HG02840 (cell line): ENCODE measurements around the gene ACTL6A.

Experiments
- ATAC-seq: cut with Tn5 transposase; IDR thresholded peaks from one replicate; pipeline ENCODE4 v1.9.1; 2021; ENCODE audit warnings: mild to moderate bottlenecking, moderate library complexity, moderate number of reproducible peaks; ENCODE audit not compliant: unreplicated experiment, low FRiP score

Gene ACTL6A

GRCh38 chr3:179589143-179589542, 26.4 kb downstream of the ACTL6A start:
- peak; percentile 62 for ATAC-seq

- ATAC-seq = no peak
Observed at GRCh38 chr3:179590669-179591068, 27.9 kb downstream of the ACTL6A start.

DNA sequence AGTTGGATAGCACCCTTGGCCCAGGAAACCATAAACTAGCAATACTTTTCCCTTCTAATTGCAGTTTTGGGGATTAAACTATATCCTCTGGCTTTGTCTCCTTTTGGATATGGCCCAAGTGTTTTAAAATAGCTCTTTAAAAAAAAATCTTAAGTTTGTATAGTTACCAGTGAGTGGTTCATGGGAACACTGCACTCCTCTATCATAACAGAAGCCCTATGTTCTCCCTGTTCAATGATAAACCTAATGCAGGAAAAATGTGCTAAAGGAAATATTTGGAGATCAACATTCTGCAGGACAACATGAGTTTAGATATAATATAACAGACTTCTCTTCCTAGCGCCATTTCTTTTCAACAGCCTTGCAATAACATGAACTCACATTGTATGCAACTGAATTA, 28.6 kb downstream of the ACTL6A start:
- no peak for ATAC-seq

- ATAC-seq = no peak
Observed at GRCh38 chr3:179599531-179599930, 36.8 kb downstream of the ACTL6A start.

GRCh38 chr3:179603321-179603720, 40.6 kb downstream of the ACTL6A start:
- ATAC-seq = no peak

DNA sequence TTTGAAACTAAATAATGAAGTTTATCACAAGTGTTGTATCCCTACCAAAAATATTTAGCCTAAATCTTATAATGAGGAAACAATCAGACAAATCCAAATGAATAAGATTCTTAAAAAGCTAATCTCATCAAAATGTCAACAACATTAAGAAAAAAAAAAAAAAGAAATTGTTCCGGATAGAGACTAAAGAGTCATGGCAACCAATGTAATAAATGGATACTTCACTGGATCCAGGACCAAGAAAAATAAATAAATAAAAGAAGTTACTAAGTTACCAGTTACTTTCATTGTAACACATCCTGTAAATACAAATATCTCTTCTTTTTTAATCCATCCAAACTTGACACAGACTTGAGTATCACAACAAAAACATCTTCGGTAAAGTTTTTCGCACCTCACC, 41.1 kb downstream of the ACTL6A start:
- ATAC-seq = no peak

DNA sequence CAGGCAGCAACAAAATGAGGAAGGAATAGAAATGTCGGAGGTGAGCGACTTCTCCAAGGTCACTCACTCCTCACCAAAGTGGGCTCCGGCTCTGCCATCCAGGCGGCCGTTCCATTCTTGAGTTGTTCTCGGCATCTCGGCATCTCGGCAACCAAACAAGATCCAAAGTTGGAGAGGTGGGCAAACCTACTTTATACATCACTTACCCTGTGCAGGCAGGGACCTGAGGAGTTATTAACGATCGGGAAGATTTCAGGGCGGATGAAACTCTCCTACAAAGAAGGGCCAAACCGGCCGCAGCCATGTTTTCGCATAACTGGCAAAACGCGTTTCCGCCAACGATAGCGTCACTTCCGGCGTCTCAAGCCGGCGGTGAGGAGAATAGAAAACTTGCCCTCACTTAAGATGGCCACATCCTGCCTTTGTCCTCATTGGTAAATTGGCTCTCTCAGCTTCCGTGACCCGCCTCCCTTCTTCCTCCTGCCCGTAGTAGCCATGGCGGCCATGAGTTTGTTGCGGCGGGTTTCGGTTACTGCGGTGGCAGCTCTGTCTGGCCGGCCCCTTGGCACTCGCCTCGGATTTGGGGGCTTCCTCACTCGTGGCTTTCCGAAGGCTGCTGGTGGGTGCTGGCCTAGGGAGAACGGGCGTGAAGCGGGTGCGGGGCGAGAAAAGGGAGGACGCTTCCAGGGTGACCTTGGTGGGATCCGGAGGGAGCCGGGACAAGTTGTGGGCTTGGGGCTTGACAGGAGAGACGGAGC, 41.8 kb downstream of the ACTL6A start, which contains the start of the genes MRPL47 and NDUFB5:
TSS of gene MRPL47 (minus strand) at position 318 of the 758 bp plus-strand sequence. CDS start at position 304, 14 bp downstream.
TSS of gene NDUFB5 (plus strand) at position 474 of the 758 bp plus-strand sequence. CDS start at position 496, 22 bp downstream.
- peak; percentile 97 for ATAC-seq

- no peak for ATAC-seq
Observed at GRCh38 chr3:179606534-179607085, 43.9 kb downstream of the ACTL6A start.

DNA sequence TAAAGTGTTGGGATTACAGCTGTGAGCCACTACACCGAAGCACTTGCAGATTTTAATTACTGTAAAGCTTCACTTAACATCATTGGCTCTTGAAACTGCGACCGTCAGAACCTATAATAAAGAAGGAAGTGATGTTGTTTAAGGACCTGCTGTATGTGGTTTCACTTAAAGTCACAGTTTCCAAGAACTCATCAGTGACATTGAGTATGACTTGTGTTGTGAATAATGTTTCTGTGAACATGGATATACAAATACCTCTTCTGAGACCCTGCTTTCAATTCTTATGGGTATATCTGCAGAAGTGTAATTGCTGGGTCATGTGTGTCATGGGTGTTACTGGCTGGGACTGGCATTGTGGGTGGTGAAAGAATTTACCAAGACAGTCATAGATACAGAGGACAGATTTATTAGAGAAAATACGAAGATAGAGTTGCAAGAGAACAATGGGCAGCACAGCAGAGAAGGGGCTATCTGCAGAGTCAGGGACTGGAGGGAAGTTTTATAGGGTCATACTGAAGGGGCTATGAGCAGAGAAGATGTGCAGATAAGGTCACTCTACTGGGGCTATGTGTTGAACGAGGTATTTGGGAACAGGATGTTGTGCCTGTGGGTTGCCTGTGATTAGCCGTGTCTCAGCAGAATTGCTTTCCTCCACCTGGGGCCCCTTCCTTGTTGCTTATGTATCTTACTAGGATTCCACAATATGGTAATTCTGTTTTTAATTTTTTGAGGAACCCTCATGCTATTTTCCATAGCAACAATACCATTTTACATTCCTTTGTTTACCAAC, 46.4 kb downstream of the ACTL6A start:
- no peak for ATAC-seq

DNA sequence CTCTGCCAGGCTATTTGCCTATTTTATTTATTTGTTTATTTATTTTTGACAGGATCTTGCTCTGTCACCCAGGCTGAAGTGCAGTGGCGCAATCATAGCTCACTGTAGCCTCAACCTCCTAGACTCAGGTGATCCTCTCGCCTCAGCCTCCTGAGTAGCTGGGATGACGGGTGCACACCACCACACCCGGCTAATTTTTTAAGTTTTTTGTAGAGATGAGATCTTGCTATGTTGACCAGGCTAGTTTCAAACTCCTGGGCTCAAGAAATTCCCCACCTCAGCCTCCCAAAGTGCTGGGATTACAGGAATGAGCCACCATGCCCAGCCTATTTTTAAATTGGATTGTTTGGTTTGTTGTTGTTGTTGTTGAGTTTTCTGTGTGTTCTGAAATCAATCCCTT, 47.3 kb downstream of the ACTL6A start:
- ATAC-seq = no peak

- ATAC-seq = no peak
Observed at GRCh38 chr3:179613807-179614206, 51.1 kb downstream of the ACTL6A start.

DNA sequence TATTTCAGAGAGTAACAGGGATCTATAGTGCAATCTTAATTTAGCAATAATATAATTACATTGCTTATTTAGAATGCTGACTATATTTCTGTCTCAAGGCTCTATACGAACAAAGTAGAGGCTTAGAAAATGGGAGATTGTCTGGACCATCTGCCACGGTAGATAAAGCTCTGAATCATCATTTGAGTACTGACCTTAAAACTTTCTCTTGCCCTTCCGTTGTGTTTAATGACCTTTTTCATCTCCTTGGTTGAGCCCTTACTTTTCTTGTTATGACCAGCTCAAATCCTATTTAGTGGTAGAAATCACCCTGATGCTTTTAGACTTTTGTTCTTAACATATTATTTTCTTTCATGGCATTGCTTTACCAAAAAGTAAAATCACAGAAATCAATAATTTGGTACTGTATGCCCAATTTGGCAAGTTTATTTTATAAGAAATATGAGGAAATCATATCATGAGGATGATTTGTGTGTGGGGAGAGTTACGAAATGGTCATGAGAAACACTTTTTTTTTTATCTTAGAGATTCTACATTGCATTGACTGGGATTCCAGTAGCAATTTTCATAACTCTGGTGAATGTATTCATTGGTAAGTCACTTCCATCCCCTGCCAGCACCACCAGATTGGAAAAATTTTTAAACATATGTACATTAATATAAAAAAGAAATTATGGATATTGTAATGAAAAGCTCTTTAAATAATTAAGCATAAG, 52.9 kb downstream of the ACTL6A start:
- ATAC-seq = no peak

DNA sequence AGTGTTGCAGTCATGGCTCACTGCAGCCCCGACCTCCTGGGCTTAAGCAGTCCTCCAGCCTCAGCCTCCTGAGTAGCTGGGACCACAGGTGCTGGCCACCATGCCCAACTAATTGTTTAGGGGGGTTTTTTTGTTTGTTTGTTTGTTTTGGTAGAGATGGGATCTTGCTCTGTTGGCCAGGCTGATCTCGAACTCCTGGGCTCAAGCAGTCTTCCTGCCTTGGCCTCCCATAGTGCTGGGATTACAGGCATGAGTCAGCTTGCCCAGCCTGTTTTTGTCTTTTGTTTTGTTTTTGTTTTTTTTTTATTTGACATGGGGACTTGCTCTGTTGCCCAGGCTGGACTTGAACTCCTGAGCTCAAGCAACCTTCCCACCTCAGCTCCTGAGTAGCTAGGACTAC, 59.3 kb downstream of the ACTL6A start:
- no peak for ATAC-seq

GRCh38 chr3:179624451-179624850, 61.7 kb downstream of the ACTL6A start:
- ATAC-seq = no peak

GRCh38 chr3:179630753-179631451, 68.2 kb downstream of the ACTL6A start:
- ATAC-seq = no peak
